Cerebellar cortex (tissue), 1 donor: ENCODE results near the gene PRKCA.

Experiments
- DNase-seq: peaks from one replicate; pipeline ENCODE4 v3.0.0-alpha.2; 2015; ENCODE audit warnings: low spot score

The PRKCA gene

DNA sequence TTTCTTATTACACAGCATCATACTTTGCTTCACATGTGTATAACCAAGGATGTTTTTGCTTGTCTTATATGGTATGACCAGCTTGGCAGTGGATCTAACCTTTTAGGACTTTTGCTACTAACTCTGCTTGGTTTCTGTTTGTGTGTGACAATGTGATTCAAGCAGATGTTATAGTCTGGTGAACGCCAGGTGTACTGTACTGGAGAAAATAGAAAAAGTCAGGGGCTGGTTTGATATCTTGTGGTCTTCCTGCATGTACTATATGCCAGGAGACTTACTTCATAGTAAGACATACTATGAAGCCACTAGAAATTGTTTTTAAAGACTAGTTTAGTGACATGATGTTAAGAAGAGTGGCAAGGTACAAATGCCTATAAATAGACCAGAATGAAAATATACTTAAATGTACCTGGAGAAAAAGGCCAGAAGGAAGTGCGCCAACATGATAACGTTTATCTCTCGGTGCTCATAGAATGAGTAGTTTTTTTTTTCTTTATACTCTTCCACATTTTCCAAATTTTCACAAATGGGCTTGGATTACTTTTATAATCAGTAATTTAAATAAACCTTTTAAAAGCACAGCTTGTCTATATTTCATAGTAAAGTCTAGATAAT lies 112.3 kb downstream of the PRKCA start:
- no peak for DNase-seq

DNA sequence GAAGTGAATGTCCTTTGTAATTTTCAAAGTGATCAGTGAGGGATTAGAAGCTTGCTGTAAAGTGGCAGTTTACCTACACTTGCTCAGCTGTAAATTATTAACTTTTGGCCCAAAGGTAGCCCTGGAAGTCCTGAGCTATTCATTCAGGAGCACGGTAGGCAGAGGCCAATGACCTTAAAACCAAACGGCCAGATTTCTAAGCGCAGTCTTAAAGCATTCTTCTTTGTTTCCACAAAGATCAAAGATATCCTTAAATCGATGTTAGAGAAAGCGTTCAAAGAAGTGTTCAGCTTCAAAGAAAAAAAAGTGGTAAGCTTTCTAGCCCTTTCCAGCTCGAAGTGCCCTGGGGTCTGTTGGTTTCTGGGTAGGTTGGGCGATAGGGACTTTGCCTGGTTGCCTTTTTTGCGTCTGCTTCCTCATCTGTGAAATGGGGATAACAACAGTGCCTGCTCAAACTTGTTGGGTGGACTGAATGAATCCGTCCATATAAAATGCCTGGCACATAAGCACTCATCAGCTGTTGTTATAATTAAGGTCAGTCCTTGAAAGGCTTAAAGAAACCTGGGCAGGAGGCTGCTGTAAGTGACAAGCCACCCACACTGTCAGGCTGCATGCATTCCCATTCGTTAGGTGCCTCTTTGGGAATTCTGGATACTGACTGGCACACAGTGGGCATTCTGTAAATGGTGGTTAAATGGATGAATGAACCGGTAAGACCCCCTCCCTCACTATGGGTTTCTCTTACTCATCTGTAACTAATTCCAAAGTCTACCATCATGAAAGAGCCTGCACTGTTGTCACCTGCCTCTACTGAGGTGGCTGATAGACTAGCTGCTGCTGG lies 113.2 kb downstream of the PRKCA start:
- no peak for DNase-seq

DNA sequence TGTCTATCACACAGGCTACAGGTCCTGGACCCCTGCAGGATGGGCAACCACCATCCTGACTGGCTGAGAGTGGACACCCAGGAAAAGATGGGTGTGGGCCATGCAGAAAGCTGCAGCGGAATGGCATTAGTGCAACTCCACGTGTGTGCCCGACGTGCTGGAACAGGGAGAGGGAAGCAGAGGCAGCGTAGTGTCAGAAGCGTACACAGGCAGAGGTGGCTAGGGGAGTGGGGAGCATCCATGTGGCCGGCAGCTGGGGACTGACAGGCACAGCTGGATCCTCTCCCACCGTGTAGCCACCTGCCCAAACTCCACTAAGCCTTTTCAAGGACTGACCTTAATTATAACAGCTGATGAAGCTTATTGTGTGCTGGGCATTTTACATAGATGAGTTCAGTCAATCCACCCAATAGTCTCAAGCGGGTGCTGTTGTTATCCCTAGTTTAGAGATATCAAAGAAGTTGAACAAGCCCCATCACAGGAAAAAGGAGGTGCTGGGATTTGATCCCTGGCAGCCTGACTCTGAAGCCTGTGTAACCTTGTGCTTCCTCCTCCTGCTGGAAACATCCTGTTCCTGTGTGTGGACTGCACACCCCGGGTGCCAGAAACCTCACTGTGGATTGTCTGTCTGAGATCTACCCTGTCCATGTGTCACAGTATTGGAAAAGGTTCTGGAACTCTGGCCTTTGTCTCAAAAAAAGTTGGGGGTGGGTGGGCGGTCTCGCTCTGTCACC lies 114.0 kb downstream of the PRKCA start:
- DNase-seq, result no peak

- DNase-seq, result no peak
Measured at GRCh38 chr17:66417300-66417719, 114.9 kb downstream of the PRKCA start.

GRCh38 chr17:66420961-66421371 lies 118.6 kb downstream of the PRKCA start:
- no peak for DNase-seq

DNA sequence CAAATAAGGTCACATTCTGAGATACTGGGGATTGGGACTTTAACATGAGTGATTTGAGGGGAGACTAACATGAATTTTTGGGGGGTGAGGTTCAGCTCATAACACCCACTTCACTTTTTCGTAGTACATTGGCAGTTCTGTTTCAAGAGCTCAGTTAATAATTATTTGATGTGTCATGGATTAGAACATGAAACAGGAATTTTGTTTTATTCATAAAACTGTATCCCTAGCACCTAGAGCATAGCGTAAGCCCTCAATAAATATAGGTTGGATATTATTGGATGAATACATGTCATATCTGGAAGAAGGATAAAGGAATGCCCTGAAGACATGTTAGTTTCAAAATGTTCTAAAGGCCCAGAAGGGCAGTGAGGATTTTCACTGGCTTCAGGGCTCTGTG lies 119.8 kb downstream of the PRKCA start:
- no peak for DNase-seq

GRCh38 chr17:66423056-66423955 lies 120.9 kb downstream of the PRKCA start:
- no peak for DNase-seq

DNA sequence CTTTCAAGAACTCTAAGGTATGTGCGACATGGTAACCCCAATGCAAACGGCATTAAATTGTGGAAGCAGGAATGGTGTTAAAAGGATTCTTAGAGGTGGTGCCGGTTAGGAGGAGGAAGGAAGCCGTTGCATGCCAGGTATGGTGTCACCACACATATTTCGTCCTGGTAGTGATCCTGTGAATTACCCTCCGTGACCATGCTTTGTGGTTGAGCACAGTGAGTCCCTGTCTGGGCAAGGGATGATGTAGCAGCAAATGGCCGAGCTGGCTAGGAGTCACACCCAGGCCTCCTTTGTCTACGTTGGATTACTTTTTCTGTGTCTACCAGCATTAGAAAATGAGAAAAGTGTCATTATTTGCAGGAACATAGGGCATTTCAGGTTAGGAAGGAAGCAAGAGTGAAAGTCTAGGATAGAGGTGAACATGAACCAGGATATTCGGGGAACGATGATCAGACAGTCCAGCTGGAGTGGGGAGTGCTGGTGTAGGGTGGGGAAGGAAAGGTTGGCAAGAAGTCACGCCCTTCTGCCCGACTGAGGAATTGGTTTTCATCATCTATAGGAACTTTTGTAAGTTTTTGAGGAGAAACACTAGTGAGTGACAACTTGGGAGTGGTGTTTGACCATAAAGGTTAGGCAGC lies 123.5 kb downstream of the PRKCA start:
- DNase-seq, result no peak

GRCh38 chr17:66426397-66427033 lies 124.1 kb downstream of the PRKCA start:
- no peak for DNase-seq

DNA sequence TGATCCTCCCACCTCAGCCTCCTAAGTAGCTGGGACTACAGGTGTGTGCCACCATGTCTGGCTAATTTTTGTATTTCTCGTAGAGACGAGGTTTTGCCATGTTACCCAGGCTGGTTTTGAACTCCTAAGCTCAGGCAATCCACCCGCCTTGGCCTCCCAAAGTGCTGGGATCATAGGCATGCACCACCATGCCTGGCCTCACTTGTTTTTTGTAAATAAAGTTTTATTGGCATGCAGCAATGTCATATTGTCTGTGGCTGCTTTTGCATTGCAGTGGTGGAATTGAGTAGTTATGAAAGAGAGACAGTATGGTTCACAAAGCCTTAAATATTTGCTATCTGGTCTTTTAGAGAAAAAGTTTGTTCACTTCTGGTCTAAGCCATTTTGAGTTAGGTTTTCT lies 124.7 kb downstream of the PRKCA start:
- no peak for DNase-seq

DNA sequence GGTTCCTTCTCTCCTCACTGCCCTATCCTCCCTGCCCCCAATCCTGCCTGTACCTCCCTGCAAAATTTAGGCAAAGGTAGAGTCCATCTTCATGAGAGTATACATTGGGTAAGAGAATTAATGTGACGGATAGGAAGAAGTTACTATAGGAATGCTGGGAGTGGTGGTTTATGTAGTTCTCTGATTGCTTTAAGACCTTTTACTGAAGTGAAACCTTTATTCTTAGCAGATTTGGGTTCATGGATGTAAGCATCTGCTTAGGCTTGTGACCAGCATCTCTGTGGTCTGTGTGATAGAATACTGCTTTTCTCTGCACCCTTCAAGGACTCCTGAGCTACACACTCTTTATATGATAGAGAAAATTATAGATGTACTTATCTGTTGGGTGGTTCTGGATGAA lies 127.3 kb downstream of the PRKCA start:
- no peak for DNase-seq

DNA sequence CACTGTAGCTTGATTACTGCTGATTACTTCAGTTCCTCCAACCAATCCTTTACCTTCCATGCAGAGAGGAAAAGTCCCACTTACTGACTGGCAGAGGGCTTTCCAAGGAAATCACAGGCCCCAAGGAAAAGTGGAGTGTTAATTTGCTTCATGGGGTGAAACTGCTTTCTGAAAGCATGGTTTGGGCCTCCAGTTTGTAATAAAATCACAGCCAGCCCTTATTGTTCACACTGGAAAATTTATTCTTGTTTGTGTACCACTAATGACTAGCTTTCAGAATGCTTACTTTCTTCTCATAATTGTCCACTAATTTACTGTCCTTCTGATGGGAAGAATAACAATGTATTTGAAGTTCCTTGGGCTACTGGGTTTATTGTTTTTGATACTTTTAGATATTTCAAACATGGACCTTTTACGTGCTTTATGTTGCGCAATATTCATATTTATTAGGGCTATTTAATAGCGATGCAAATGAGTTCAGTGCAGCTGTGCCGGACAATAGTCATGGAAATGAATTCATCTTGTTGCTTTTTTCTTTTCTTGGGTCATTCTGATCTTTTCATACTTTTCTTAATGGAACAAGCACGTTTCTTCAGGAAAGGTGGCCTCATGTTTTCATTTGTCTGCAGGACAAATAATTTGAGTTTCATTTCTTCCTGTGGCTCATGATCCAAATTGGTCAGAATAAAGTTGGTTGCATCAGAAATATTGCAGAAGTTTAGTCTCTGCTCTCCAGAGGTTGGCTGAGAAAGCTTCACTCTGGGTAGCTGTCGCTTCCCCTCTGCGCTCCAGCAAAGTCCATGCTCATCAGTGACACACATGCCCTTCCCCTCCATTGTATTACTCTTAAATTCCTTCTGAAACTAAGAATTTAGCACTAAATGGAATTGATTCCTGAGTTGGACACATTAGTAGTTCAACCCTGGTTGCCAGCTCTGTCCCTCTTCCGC lies 128.7 kb downstream of the PRKCA start:
- DNase-seq, result no peak

GRCh38 chr17:66431910-66432309 lies 129.5 kb downstream of the PRKCA start:
- DNase-seq, result no peak

GRCh38 chr17:66432411-66432957 lies 130.1 kb downstream of the PRKCA start:
- DNase-seq, result no peak

- no peak for DNase-seq
Measured at GRCh38 chr17:66432996-66433551, 130.7 kb downstream of the PRKCA start.

DNA sequence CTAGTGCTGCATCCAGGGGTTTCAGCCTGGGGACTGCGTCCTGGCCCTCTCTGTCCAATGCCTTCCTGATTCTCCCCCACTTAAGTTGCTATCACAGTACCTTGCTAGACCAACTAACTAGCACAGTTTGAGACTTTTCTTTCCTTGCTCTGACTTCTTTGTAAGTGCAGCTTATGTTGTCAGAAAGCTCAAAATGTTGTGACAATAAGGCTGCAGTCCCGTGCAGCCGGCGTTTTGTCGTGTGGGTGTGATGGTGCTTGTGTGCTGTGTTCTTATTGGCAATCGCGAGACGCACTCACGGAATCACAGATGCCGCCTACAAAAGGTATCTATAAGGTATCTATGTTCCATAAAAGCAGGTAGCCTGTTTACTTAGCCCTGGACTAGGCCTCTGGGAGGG lies 132.8 kb downstream of the PRKCA start:
- DNase-seq, result no peak

DNA sequence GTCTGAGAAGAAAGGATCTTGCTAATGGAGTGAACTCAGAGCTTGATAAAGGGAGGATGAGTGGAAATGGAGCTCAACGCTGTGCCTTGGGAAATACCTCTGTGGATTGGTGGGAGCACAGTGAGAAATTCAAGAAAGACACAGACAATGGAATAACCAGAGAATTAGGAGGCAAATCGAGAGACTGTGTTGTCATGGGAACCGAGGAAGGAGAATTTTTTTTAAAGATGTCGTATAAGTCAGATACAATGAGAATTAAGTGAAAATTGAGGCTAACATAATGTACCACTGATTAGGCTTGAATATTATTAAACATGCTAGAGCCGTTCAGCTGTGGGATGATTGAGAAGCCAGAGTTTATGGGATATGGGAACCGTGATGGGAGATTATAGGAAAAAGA lies 134.2 kb downstream of the PRKCA start:
- DNase-seq, result no peak

GRCh38 chr17:66437476-66438026 lies 135.1 kb downstream of the PRKCA start:
- no peak for DNase-seq

DNA sequence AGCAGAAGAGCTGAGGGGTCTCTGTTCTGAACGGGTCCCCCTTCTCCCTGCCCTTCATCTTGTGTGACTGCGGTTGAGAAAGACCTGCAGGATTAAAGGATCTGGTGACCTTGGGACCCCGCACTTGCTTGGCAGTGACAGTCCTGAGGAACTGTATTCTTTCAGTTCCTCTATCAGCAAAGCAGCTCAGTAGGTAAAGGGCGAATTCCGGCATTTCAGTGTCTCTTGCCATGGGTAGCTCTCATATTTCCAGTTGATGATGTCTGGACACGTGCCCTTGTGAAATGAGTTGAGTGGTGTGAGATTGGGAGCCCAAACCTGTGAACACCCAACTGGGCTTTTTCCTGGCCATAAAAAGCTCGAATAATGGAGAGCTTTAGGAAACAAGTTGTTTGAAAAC lies 135.7 kb downstream of the PRKCA start:
- no peak for DNase-seq
